Psoas muscle (tissue), 8 donors: ENCODE measurements around the gene LONP2. TPM values are rescaled to one million over a fixed set of nuclear protein-coding genes. Genes with fewer than 3 reads are reported as not detected.
"Not testable (repeated sequence)": the region's sequence is repeated elsewhere in the genome, so short reads cannot be mapped to it uniquely, and the experiment has no call there.

ENCODE experiments used
- ATAC-seq, 4 donors: fragments of 200-7000 bp; cut with Tn5 transposase; one replicate each; pipeline ENCODE4 v1.9.1; 2020; ENCODE audit warnings: moderate library complexity in 3 of 4, mild to moderate bottlenecking in 2 of 4
- DNase-seq, 2 donors: peaks; one replicate each; pipeline ENCODE4 v3.0.0-alpha.2; 2020
- H3K27ac ChIP-seq: fragments of 200-600 bp; one replicate; pipeline ENCODE4 v1.8.0; 2022
- H3K27me3 ChIP-seq, 3 donors: fragments of 200-600 bp in 1 of 3; one replicate each; pipeline versions ENCODE4 v1.6.1 to v1.8.0; 2013 to 2022; ENCODE audit warnings: low read length in 2 of 3, mild to moderate bottlenecking in 2 of 3, moderate library complexity in 1 of 3; ENCODE audit not compliant: insufficient read depth in 3 of 3
- H3K36me3 ChIP-seq, 2 donors: fragments of 200-600 bp in 1 of 2; one replicate each; pipeline versions ENCODE4 v1.6.1 to v1.8.0; 2013 to 2022; ENCODE audit warnings: low read depth in 1 of 2, mild to moderate bottlenecking in 1 of 2, moderate library complexity in 1 of 2; ENCODE audit not compliant: insufficient read depth in 1 of 2
- H3K4me1 ChIP-seq: fragments of 200-600 bp; one replicate; pipeline ENCODE4 v1.8.0; 2022
- H3K4me3 ChIP-seq: fragments of 200-600 bp; one replicate; pipeline ENCODE4 v1.8.0; 2022; ENCODE audit warnings: mild to moderate bottlenecking
- H3K9me3 ChIP-seq: fragments of 200-600 bp; one replicate; pipeline ENCODE4 v1.8.0; 2022
- CTCF ChIP-seq: fragments of 200-600 bp; IDR thresholded peaks from one replicate; pipeline ENCODE4 v1.8.0; 2022; ENCODE audit warnings: antibody characterized with exemption
- WGBS, 3 donors: extraction: QIAGEN DNeasy Blood & Tissue Kit; methylation state at CpG; one replicate each; pipeline versions ENCODE4 v1.1.6 to v1.1.7; 2013; 5-methylcytosine and 5-hydroxymethylcytosine counted together
- intact Hi-C, 2 donors: fragments of 100-400 bp; cut with DNase I; formaldehyde crosslinking; loops; one replicate each; pipeline versions ENCODE4 v1.11.0 to v1.14.2; 2022
- polyA plus RNA-seq, 3 donors: library from polyadenylated mRNA; stranded (reverse); fragments of 200-250 nt; gene quantifications; one replicate each; pipeline ENCODE4 v1.2.3, GENCODE V29; 2013
- total RNA-seq, 4 donors: library from RNA; stranded (reverse); fragmentation: NEBNext Ultra II Directional in 2 of 4; extraction: Animal tissue kit (Norgen Biotek cat#: 25700) in 2 of 4; gene quantifications; one replicate each; pipeline versions ENCODE4 v1.2.1 to v1.2.4, GENCODE V29; 2021 to 2023
- donor health status: healthy with polysubstance abuse.
- donor health status: DM: no; HTN: no; CAD: no; lungs with moderate emphysema.
- donor health status: Bipolar disorder and iron deficiency.
- donor health status: healthy.
- donor health status: DM: yes; HTN: yes; CAD: no.
- donor health status: DM: no; HTN: no; CAD: no.
- donor health status: DM: no; HTN: no; CAD: no.
- donor health status: DM: yes; HTN: yes; CAD: no.

The LONP2 gene
- total and polyA plus RNA-seq, 7 donors: 15.2 to 68.0 (median 46.5) TPM

DNA sequence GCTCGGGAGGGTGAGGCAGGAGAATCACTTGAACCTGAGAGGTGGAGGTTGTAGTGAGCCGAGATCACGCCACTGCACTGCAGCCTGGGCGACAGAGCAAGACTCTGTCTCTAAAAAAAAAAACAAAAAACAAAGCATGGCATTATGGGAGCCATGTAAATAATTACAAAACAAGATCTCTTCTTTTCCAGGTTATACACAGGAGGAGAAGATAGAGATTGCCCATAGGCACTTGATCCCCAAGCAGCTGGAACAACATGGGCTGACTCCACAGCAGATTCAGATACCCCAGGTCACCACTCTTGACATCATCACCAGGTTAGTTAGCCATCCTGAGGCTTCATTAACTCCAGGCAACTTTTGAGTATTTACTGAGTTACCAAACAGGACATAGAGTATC, 55.4 kb downstream of the LONP2 start:
- DNase-seq (no peak), ATAC-seq (no peak)
- TF ChIP-seq CTCF: no peak
- intact Hi-C loops: no loop called here
- Histone ChIP-seq H3K27ac (no peak overlapping the region), H3K4me1 (peaks cover 16% of the 10 kb centered on the region), H3K36me3 (peaks cover 0 to 91% of the 10 kb centered on the region in 2 donors), H3K4me3 (no peak overlapping the region), H3K9me3 (no peaks in the 10 kb centered on the region), H3K27me3 (no peaks in the 10 kb centered on the region)
- 90 to 96% (median 91%) methylated on average over 4 of the region's 4 CpGs for WGBS, 3 donors

DNA sequence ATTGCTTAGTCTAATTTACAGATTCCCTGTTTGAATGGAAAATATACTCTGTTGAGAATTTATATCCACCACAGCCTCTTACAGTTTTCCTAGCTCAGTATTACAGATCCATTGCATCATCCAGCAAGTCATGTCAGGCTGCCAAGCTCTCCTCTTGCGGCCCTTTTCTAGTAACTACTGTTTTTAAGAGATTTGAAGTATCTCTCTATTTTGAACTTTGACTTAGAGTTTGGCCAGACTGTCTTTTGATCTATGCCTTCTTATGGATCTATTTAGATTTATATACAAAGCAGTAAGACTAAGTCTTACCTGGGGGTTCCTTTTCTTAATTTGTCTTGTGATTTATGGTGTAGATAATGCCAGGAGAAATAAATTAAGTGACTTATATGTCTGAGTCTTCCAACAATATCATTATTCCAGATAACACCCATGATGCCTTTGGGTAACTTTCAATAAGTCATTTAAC, 56.3 kb downstream of the LONP2 start:
- 29 to 73% (median 56%) methylated on average over 1 of the region's 1 CpG for WGBS, 3 donors
- ATAC-seq (no peak), DNase-seq (peak in 1 of 2 donors; percentile 23)
- intact Hi-C loops: no loop called here
- peaks cover 13% of the 10 kb centered on the region for H3K4me1 ChIP-seq
- H3K4me3 ChIP-seq: no peak overlapping the region
- TF ChIP-seq CTCF: no peak
- H3K27me3 ChIP-seq: no peaks in the 10 kb centered on the region
- peaks cover 0 to 96% of the 10 kb centered on the region in 2 donors for H3K36me3 ChIP-seq
- no peaks in the 10 kb centered on the region for H3K9me3 ChIP-seq
- no peak overlapping the region for H3K27ac ChIP-seq

DNA sequence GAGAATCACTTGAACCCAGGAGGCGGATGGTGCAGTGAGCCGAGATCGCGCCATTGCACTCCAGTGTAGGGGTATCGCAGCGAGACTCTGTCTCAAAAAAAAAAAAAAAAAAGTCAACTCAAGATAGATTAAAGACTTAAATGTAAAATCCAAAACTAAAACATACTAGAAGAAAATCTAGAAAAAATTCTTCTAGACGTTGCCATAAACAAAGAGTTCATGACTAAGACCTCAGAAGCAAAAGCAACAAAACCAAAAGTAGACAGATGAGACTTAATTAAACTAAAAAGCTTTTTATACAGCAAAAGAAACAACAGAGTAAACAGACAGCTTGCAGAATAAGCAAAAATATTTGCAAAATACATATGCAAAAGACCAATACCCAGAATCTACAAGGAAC, 64.4 kb downstream of the LONP2 start:
- Histone ChIP-seq H3K4me1 (no peaks in the 10 kb centered on the region), H3K36me3 (peaks cover 5 to 55% of the 10 kb centered on the region in 2 donors), H3K4me3 (no peak overlapping the region), H3K27ac (no peak overlapping the region), H3K9me3 (peaks cover 33% of the 10 kb centered on the region), H3K27me3 (no peaks in the 10 kb centered on the region)
- TF ChIP-seq CTCF: no peak
- no peak for ATAC-seq
- no peak for DNase-seq
- WGBS, 3 donors: 97 to 99% (median 98%) methylated on average over 7 of the region's 7 CpGs
- intact Hi-C loops: no loop called here

DNA sequence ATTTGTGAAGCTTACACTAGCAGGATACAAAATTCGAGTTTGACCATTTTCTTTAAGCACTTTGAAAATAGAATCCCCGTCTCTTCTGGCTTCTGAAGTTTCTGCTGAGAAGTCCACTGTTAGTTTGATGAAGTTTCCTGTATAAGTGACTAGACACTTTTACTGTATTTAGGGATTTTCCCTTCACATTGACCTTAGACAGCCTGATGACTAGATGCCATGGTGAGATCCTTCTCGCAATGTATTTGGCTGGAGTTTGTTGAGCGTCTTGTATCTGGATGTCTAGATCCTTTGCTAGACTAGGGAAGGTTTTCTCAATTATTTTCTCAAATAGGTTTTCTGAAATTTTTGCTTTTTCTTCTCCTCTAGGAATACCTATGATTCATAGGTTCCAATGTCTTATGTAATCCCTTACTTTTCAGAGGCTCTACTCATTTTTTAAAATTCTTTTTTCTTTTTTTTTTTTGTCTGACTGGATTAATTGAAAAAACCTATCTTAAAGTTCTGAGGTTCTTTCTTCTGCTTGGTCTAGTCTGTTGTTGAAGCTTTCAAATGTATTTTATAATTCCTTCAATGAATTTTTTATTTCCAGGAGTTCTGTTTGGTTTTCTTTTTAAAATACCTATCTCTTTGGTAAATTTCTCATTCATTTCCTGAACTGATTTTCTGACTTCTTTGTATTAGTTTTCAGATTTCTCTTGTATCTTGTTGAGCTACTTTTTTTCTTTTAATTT, 67.0 kb downstream of the LONP2 start:
- Histone ChIP-seq H3K27me3 (no peaks in the 10 kb centered on the region), H3K9me3 (peaks cover 33% of the 10 kb centered on the region), H3K4me1 (no peaks in the 10 kb centered on the region), H3K36me3 (peaks cover 5 to 29% of the 10 kb centered on the region in 2 donors), H3K4me3 (no peak overlapping the region), H3K27ac (no peak overlapping the region)
- 97 to 99% (median 99%) methylated on average over 4 of the region's 4 CpGs for WGBS, 3 donors
- ATAC-seq (no peak), DNase-seq (no peak)
- intact Hi-C loops: no loop called here
- TF ChIP-seq CTCF: no peak

DNA sequence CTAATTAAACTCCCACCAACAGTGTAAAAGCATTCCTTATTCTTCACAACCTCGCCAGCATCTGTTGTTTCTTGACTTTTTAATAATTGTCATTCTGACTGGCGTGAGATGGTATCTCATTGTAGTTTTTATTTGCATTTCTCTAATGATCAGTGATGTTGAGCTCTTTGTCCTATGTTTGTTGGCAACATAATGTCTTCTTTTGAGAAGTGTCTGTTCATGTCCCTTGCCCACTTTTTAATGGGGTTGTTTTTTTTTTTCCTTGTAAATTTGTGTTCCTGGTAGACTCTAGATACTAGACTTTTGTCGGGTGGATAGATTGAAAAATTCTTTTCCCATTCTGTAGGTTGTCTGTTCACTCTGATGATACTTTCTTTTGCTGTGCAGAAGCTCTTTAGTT, 69.8 kb downstream of the LONP2 start:
- H3K9me3 ChIP-seq: peaks cover 29% of the 10 kb centered on the region
- H3K4me1 ChIP-seq, H3K4me3 ChIP-seq, intact Hi-C loops, ATAC-seq, DNase-seq, H3K27ac ChIP-seq, H3K36me3 ChIP-seq, H3K27me3 ChIP-seq: not testable (repeated sequence)
- 98 to 100% (median 98%) methylated on average over 3 of the region's 3 CpGs for WGBS, 3 donors
